LNCaP clone FGC (cell line): Measurements from ENCODE around the gene VRK2.
"Not testable (repeated sequence)": the region's sequence is repeated elsewhere in the genome, so short reads cannot be mapped to it uniquely, and the experiment has no call there.

Experiments
- DNase-seq: peaks from one replicate; pipeline ENCODE4 v3.0.0-alpha.2; 2011; ENCODE audit warnings: low read depth
- H3K4me3 ChIP-seq: 2 replicates; pipeline ENCODE4 v1.5.1; 2011; ENCODE audit warnings: mild to moderate bottlenecking, low read depth, low read length, control low read depth
- TF ChIP-seq, protein P1 (sequence below): IDR thresholded peaks from 2 replicates; pipeline ENCODE4 v1.5.1; 2012; ENCODE audit warnings: mild to moderate bottlenecking; ENCODE audit not compliant: control insufficient read depth, insufficient read depth; ENCODE audit errors: extremely low read depth

The VRK2 gene

DNA sequence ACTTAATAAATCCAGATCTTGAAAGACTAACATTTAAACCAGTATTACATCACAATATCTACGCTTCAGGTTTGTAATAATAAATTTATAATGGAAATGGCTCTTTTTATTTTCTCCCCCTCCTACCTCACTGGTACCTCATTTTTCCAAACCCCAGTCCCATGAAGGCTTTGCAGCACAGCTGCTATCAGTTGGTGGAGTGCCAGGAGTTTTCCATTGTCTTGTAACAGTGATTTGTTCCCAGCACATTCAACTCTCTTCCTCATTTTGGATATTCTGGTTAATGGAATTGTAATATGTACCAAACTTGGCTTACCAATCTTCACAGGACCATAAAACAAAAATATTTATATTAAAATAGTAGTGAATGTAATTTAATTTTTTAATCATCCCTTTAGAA lies 91.2 kb downstream of the VRK2 start:
- TF ChIP-seq, protein P1, sequence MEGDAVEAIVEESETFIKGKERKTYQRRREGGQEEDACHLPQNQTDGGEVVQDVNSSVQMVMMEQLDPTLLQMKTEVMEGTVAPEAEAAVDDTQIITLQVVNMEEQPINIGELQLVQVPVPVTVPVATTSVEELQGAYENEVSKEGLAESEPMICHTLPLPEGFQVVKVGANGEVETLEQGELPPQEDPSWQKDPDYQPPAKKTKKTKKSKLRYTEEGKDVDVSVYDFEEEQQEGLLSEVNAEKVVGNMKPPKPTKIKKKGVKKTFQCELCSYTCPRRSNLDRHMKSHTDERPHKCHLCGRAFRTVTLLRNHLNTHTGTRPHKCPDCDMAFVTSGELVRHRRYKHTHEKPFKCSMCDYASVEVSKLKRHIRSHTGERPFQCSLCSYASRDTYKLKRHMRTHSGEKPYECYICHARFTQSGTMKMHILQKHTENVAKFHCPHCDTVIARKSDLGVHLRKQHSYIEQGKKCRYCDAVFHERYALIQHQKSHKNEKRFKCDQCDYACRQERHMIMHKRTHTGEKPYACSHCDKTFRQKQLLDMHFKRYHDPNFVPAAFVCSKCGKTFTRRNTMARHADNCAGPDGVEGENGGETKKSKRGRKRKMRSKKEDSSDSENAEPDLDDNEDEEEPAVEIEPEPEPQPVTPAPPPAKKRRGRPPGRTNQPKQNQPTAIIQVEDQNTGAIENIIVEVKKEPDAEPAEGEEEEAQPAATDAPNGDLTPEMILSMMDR, result no peak
- DNase-seq, result no peak
- no peak overlapping the region for H3K4me3 ChIP-seq

DNA sequence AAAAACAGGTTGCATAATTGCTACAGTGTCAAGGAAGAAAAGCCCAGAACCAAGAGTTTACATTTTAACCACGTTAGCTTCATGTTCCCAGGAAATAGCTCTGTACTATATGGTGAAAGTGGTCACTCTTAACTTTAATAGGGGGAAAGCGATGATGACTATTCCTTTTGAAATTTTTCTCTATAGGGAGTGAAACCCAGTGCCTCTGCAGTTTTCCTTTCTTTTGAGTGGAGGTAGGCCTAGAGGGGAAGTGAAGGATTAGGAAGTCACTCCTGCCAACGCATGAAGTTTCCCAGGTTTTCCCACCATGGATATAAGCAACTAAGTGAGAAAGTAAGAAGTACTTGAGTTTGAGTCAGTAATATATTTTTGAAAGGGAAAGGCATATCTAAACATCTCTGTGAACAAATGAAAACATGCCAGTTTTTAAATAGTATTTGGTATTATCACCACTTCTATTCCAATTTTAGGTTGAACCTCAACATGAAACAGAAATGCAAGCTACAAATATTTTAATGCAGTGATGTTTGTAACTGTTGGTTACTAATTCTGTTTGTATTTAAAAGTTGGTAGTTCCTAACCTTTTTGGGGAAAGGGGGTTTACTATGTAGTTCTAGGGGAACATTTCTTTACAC lies 91.9 kb downstream of the VRK2 start:
- H3K4me3 ChIP-seq, result no peak overlapping the region
- TF ChIP-seq, protein P1, result no peak
- DNase-seq, result no peak

DNA sequence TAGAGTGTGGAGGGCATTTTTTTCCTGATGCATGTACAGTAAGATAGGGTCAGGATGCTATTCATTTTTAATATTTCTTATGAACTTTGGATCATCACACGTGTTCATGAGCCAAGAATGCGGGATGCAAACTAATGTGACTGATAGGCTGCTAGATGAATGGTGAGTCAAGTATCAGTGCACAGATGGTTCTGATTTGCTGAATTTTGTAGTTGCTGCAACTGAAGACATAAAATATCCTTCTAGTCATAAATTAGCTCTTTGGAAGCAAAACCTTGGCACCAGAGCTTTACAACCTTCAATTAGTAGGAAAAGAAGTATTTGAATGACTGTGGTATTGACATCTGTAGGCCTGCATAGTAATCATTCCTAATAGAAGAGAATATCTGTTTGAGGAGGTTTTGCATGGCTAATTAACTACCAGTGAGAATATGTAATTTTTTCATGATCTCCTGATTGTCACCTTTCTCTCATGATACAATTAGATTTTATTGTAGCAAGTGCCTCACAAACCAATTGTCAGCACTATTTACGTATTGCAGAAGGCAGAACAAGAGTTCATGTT lies 94.0 kb downstream of the VRK2 start:
- TF ChIP-seq, protein P1, result no peak
- DNase-seq, result no peak
- no peak overlapping the region for H3K4me3 ChIP-seq

DNA sequence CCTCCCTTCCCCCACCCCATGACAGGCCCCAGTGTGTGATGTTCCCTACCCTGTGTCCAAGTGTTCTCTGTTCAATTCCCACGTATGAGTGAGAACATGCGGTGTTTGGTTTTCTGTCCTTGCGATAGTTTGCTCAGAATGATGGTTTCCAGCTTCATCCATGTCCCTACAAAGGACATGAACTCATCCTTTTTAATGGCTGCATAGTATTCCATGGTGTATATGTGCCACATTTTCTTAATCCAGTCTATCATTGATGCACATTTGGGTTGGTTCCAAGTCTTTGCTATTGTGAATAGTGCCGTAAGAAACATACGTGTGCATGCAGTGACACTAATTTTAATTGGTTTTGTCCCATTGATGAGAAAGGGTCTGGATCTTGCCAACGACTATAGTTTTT lies 99.2 kb downstream of the VRK2 start:
- DNase-seq, result not testable (repeated sequence)

DNA sequence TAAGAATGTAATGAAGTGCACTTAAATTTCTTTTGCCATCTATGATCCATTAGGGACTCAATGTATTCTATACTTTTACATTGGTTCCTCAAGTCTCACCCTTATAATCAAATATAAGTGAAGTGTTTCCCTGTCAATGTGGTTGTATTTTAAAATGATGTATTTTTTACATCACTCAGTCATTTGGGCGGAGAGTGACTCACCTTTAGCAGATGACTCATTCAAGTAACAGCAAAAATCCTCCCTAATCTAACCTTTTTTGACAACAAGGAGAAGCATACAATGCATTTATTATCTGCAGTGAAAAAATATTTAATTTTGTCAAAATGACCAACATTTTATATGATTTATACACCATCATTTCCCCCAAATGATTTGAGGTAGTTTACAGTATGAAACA lies 100.1 kb downstream of the VRK2 start:
- no peak for DNase-seq
- TF ChIP-seq, protein P1, result no peak
- no peak overlapping the region for H3K4me3 ChIP-seq

More for the DNA sequence above, 99.2 kb downstream of the VRK2 start:
- not testable (repeated sequence) for H3K4me3 ChIP-seq

DNA sequence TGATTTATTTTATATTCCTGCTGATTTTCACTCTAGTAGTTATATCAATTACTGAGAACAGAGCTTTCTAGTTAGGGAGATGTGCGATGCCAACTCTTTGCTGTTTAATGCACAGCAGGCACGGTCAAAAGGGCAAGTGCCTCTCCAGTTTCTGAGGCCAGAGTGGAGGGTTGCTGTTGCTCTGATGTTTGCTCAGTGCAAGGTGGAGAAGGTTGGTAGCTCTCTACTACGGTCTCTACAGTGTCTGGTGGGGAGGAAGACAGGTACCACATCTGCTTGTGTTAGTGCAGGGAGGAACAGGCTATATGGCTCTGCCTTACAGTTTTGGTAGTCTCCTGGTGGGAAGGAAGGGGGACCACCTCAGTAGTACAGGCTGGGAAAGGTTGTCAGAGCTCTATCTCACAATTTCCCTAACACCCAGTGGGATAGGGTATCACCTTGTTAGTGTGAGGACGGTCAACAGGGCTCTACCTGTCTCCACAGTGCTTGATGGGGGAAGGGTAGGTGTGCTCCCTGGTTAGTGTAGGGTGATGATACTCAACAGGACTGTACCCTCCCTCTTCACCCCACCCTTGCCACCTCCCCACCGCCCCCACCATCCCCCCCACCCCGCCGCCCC lies 108.7 kb downstream of the VRK2 start:
- H3K4me3 ChIP-seq, result no peak overlapping the region
- TF ChIP-seq, protein P1, result no peak
- DNase-seq, result no peak

DNA sequence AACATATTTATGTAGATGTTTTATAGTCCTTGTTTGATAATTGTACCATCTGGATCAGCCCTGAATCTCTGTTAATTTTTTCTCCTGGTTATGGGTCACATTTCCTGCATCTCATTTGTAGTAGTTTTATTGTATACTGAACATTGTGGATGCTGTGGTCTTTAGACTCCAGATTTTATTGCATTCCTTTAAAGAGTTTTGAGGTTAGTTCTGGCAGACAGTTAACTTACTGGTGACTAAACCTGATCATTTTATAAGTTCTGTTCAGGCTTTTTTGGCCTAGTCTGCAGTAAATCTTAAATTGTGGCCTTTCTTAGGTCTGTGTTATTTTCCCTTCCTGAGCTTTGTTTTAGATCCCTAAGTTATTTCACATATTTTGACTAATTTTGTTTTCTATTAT lies 110.2 kb downstream of the VRK2 start:
- H3K4me3 ChIP-seq, result no peak overlapping the region
- TF ChIP-seq, protein P1, result no peak
- no peak for DNase-seq
